Measurements from ENCODE around the gene WDR31.
"Not testable (repeated sequence)": the region's sequence is repeated elsewhere in the genome, so short reads cannot be mapped to it uniquely, and the experiment has no call there.

Gene WDR31

GRCh38 chr9:113368982-113369854 is 29.1 kb upstream of the WDR31 start:
- DNase-seq (ENCODE audit: low read depth in 2 of 2) = no peak

GRCh38 chr9:113368348-113368981 is 28.4 kb upstream of the WDR31 start:
- DNase-seq (ENCODE audit: low read depth in 2 of 2) = no peak

GRCh38 chr9:113365652-113366051 is 25.6 kb upstream of the WDR31 start:
- DNase-seq (ENCODE audit: low read depth in 2 of 2) = not testable (repeated sequence)

GRCh38 chr9:113364951-113365350 is 24.9 kb upstream of the WDR31 start:
- no peak for DNase-seq (ENCODE audit: low read depth in 2 of 2)

- no peak for DNase-seq (ENCODE audit: low read depth in 2 of 2)
Measured at GRCh38 chr9:113363336-113363735, 23.3 kb upstream of the WDR31 start.

GRCh38 chr9:113361304-113362018 is 21.4 kb upstream of the WDR31 start:
- peak; percentile 31 to 52 for DNase-seq (ENCODE audit: low read depth in 2 of 2)

- no peak for DNase-seq (ENCODE audit: low read depth in 2 of 2)
Measured at GRCh38 chr9:113360242-113360842, 20.3 kb upstream of the WDR31 start.

- DNase-seq (ENCODE audit: low read depth in 2 of 2) = no peak
Measured at GRCh38 chr9:113359385-113359784, 19.3 kb upstream of the WDR31 start.

GRCh38 chr9:113356686-113357292 is 16.7 kb upstream of the WDR31 start:
- no peak for DNase-seq (ENCODE audit: low read depth in 2 of 2)

GRCh38 chr9:113355040-113355596 is 15.0 kb upstream of the WDR31 start:
- DNase-seq (ENCODE audit: low read depth in 2 of 2) = no peak

GRCh38 chr9:113352411-113352810 is 12.3 kb upstream of the WDR31 start:
- no peak for DNase-seq (ENCODE audit: low read depth in 2 of 2)

- no peak for DNase-seq (ENCODE audit: low read depth in 2 of 2)
Measured at GRCh38 chr9:113352006-113352405, 11.9 kb upstream of the WDR31 start.

- DNase-seq (ENCODE audit: low read depth in 2 of 2) = peak in 1 of 2 donors; percentile 34
Measured at GRCh38 chr9:113350937-113351336, 10.9 kb upstream of the WDR31 start.

GRCh38 chr9:113350107-113350661 is 10.1 kb upstream of the WDR31 start:
- no peak for DNase-seq (ENCODE audit: low read depth in 2 of 2)

GRCh38 chr9:113349445-113350094 is 9.5 kb upstream of the WDR31 start, which contains the start of gene BSPRY:
Gene BSPRY (plus strand): TSS chr9:113349541. CDS start chr9:113349580, 39 bp downstream.
- no peak for DNase-seq (ENCODE audit: low read depth in 2 of 2)

GRCh38 chr9:113349066-113349444 is 9.0 kb upstream of the WDR31 start:
- no peak for DNase-seq (ENCODE audit: low read depth in 2 of 2)

GRCh38 chr9:113348437-113348836 is 8.4 kb upstream of the WDR31 start:
- no peak for DNase-seq (ENCODE audit: low read depth in 2 of 2)

- DNase-seq (ENCODE audit: low read depth in 2 of 2) = no peak
Measured at GRCh38 chr9:113345671-113346070, 5.6 kb upstream of the WDR31 start.

GRCh38 chr9:113345190-113345589 is 5.1 kb upstream of the WDR31 start:
- DNase-seq (ENCODE audit: low read depth in 2 of 2) = no peak

GRCh38 chr9:113343732-113344231 is 3.7 kb upstream of the WDR31 start:
- no peak for DNase-seq (ENCODE audit: low read depth in 2 of 2)
